HCEC 1CT (cell line): ENCODE results near the gene CCDC120.

ENCODE experiments used
- DNase-seq: peaks from one replicate; pipeline ENCODE4 v3.0.0-alpha.2; 2017

Gene CCDC120

DNA sequence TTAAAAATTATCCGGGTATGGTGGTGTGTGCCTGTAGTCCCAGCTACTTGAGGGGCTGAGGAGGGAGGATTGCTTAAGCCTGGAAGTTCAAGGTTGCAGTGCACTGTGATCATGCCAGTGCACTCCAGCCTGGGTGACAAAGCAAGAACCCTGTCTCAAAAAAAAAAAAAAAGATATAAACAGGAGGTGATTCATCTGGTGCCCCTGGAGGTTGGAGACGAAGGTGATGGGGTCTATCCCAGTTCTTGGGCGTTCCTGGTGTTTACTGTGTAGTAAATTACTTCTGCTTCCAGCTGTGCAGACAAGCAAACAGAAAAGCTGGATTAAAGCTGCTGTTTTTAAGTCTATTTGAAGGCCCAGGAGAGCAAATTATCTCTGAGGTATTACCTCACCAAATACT, 44.8 kb downstream of the CCDC120 start:
- DNase-seq = no peak

DNA sequence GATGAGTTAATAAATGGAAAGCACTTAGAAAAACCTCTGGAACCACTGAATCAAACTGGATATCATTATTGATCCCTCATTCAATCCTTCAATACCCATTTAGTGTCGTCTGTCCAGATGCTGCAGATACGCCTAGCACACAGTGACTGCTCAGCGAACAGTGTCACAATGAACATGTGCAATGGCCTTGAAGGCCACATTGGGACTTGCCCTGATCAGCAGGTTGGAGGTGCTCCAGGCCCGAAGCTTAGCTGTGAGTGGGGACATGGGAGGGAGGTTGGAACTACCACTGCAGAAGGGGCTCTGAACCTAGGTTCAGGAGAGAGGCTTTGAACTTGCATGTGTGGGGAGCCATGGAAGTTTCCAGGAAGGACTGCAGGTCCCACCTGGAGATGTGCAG, 47.5 kb downstream of the CCDC120 start:
- no peak for DNase-seq

DNA sequence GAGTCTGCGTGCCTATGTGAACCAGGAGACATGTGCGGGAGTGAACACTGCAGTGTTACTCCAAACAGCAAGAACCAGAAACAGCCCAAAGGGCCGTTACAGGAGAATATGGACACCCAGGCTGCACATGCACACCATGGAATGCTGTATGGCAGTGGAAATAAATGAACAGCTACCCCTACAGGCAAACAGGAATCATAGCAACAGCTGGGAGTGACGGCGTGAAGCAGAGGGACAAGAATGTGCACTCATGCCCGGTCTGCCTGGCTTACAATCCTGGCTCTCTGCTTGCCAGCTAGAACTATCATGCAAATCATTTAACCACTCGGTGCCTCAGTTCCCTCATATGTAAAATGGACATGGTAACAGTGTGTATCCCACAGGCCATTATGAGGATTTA, 48.1 kb downstream of the CCDC120 start:
- DNase-seq = peak; percentile 51

DNA sequence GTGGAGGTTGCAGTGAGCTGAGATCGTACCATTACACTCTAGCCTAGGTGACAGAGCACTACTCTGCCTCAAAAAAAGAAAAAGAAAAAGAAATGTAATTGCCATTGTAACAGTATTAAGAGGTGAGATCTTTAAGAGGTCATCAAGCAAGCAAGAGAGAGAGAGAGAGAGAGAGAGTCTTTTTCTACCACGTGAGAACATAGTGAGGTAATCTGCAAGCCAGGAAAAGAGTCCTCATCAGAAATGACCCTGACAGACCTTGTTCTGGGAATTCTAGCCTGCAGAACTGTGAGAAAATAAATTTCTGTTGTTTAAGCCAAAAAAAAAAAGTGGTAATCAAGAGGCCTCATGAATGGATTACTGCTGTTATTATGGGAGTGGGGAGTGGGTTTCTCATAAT, 49.8 kb downstream of the CCDC120 start:
- no peak for DNase-seq

DNA sequence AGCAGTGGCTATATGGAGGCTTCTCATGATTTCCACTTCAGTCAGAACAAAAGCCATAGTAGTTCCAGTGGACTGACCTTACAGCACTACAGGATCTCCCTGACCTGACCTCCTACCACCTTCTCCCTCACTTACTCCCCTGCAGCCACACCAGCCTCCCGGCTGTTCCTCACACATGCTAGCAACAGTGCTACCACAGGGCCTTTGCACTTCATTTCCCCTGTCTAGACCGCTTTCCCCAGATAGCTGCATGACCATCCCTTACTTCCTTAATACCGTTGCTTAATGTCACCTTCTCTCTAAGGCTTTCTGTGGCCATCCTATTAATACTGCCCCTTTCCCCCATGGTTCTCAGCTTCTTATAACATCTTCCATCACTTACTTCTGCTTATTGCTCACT, 51.6 kb downstream of the CCDC120 start:
- DNase-seq = no peak

DNA sequence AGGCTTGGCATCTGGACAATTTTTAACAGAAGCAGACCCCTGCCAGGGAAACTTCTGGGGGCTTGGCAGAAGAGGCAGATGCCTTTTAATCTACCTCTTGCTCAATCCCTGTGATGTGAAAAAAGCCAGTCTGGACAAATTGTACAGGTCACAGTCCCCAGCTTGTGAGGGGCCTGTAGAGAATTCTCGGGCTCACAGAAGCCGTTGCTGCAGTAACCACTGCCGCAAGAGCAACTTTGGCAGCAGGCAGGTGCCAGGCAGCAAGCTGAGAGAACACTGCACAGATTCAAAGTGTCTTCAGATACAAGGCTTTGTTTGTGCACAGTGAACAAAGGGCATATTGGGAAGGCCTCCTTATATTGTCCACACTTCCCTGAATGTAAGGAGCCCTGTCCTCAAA, 53.0 kb downstream of the CCDC120 start:
- no peak for DNase-seq

DNA sequence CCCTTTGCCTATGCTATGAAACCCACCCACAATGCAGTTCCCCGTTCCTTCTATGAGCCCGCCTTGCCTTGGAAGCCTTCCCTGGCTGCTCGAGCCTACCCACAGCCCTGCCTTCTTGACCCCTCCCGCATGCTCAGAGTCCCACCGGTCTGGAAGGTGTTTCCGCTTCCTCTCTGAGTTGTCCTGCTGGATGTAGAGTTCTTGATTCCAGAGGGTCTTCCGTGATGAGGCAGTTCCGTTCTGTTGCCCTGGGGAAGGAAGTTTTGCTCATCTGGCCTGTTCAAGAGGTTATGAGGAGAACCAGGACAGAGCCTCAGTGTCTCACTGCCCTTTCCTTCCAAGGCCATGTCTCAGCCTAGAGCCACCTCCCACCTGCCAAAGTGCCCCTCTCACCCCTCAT, 57.3 kb downstream of the CCDC120 start:
- DNase-seq = no peak

DNA sequence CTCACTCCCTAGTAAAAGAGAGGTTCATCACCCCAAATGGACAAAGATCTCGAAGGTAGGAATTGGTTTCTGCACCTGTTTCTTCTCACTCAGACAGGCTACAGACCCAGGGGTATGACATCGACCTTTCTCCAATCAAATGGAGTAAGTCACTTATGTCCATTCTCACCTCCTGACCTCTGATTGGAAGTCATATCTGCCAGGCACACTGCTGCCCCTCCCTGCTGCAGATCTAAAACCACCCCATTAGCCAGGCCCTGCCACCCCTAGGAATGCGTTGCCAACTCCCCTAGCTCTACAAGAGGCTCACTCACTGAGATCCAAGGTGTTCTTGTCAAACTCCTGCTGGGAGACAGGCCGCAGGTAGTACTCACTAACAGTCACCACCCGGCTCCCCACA, 57.9 kb downstream of the CCDC120 start:
- DNase-seq = no peak

DNA sequence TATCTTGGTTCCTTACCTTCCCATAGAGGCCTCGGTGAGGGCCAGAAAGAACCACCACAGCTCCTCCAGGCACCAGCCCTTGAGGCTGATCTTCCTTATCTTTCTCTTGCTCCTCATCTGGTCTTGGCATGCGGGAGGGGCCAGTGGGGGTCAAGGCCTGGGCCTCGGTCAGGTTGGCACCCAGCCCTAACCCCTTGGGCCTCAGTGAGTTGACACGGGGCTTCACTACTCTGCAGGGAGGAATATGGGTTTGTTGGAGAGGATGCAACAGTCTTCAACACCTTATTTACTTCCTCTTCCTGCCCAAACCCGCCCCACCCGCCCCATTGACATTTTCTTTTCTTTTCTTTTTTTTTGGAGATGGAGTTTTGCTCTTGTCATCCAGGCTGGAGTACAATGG, 58.8 kb downstream of the CCDC120 start:
- no peak for DNase-seq
